Kidney (tissue), 14 donors: Measurements from ENCODE around the gene SLC24A5. TPM values are rescaled to one million over a fixed set of nuclear protein-coding genes. Genes with fewer than 3 reads are reported as not detected.

Experiments used
- DNase-seq, 5 donors: peaks; one replicate each; pipeline ENCODE4 v3.0.0-alpha.2; 2013 to 2020
- FAIRE-seq: peaks from 2 replicates; lab custom pipeline; 2012; peaks lifted over from hg19 to GRCh38; lab: Jason Lieb, UNC
- H3K27ac ChIP-seq, 2 donors: one replicate each; pipeline ENCODE4 v1.7.0; 2013; ENCODE audit warnings: low read depth in 2 of 2, low read length in 2 of 2, inconsistent platforms in 1 of 2
- H3K27me3 ChIP-seq: one replicate; pipeline ENCODE4 v1.7.1; 2013; ENCODE audit warnings: low read length, inconsistent platforms; ENCODE audit not compliant: control insufficient read depth, insufficient read depth
- H3K36me3 ChIP-seq, 3 donors: one replicate each; pipeline versions ENCODE4 v1.7.0 to v1.7.1; 2013; ENCODE audit warnings: low read length in 3 of 3, control low read depth in 1 of 3, inconsistent platforms in 1 of 3; ENCODE audit not compliant: insufficient read depth in 3 of 3, control insufficient read depth in 2 of 3
- H3K4me1 ChIP-seq, 3 donors: one replicate each; pipeline versions ENCODE4 v1.7.0 to v1.7.1; 2013; ENCODE audit warnings: low read length in 3 of 3, inconsistent platforms in 1 of 3, low read depth in 1 of 3; ENCODE audit not compliant: control insufficient read depth in 2 of 3, insufficient read depth in 2 of 3
- H3K4me3 ChIP-seq, 3 donors: one replicate each; pipeline versions ENCODE4 v1.7.0 to v1.8.1; 2013; ENCODE audit warnings: low read length in 3 of 3, control low read depth in 1 of 3, inconsistent platforms in 1 of 3
- H3K9ac ChIP-seq, 3 donors: one replicate each; pipeline versions ENCODE4 v1.7.0 to v1.7.1; 2013; ENCODE audit warnings: low read length in 3 of 3, control low read depth in 1 of 3, inconsistent platforms in 1 of 3
- H3K9me3 ChIP-seq, 3 donors: one replicate each; pipeline versions ENCODE4 v1.7.0 to v1.7.1; 2013; ENCODE audit warnings: low read length in 3 of 3, control low read depth in 1 of 3, inconsistent platforms in 1 of 3; ENCODE audit not compliant: control insufficient read depth in 2 of 3, insufficient read depth in 1 of 3
- intact Hi-C: fragments of 100-400 bp; cut with DNase I; formaldehyde crosslinking; loops from one replicate; pipeline ENCODE4 v1.11.1; 2022
- polyA plus RNA-seq: library from polyadenylated mRNA; stranded (reverse); fragments of 350-450 nt; fragmentation: Illumina TruSeq; extraction: RNeasy Lipid Tissue Mini Kit (QIAGEN cat#74804); gene quantifications from one replicate; pipeline ENCODE4 v1.2.3, GENCODE V29; 2014; ENCODE audit warnings: low read depth, low replicate concordance; ENCODE audit not compliant: insufficient read depth
- total RNA-seq: library from RNA; stranded (reverse); fragmentation: NEBNext Ultra II Directional; extraction: Animal tissue kit (Norgen Biotek cat#: 25700); gene quantifications from one replicate; pipeline ENCODE4 v1.2.1, GENCODE V29; 2021
- TF ChIP-seq, protein P1 (sequence below): IDR thresholded peaks from 3 replicates; pipeline ENCODE4 v1.5.1; 2012; ENCODE audit warnings: mild to moderate bottlenecking, moderate library complexity, borderline replicate concordance; ENCODE audit not compliant: insufficient read depth; ENCODE audit errors: extremely low read depth
- donor health status: control.
- donor health status: control.
- donor health status: control.
- donor health status: control.
- donor health status: control.
- donor health status: DM: yes; HTN: yes; CAD: no.
- donor health status: Normal renal cell carcinoma (clear cell type).

SLC24A5 gene
- total and polyA plus RNA-seq, 2 donors from 2014 or later: not detected

- H3K9ac ChIP-seq: no peak overlapping the region
- TF ChIP-seq, protein P1, sequence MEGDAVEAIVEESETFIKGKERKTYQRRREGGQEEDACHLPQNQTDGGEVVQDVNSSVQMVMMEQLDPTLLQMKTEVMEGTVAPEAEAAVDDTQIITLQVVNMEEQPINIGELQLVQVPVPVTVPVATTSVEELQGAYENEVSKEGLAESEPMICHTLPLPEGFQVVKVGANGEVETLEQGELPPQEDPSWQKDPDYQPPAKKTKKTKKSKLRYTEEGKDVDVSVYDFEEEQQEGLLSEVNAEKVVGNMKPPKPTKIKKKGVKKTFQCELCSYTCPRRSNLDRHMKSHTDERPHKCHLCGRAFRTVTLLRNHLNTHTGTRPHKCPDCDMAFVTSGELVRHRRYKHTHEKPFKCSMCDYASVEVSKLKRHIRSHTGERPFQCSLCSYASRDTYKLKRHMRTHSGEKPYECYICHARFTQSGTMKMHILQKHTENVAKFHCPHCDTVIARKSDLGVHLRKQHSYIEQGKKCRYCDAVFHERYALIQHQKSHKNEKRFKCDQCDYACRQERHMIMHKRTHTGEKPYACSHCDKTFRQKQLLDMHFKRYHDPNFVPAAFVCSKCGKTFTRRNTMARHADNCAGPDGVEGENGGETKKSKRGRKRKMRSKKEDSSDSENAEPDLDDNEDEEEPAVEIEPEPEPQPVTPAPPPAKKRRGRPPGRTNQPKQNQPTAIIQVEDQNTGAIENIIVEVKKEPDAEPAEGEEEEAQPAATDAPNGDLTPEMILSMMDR: no peak
- no peak overlapping the region for H3K4me3 ChIP-seq
- H3K4me1 ChIP-seq: peaks cover 0 to 10% (median 3%) of the 10 kb centered on the region in 3 donors
- no peaks in the 10 kb centered on the region for H3K27me3 ChIP-seq
- H3K36me3 ChIP-seq: no peaks in the 10 kb centered on the region
- no peak overlapping the region for H3K27ac ChIP-seq
- intact Hi-C loops: no loop called here
- H3K9me3 ChIP-seq: no peaks in the 10 kb centered on the region
- FAIRE-seq (no peak), DNase-seq (no peak)
Measured at GRCh38 chr15:48109212-48109611, 11.6 kb upstream of the SLC24A5 start.

- intact Hi-C loops: no loop called here
- no peak for DNase-seq
- TF ChIP-seq, protein P1: no peak
- H3K9ac ChIP-seq: no peak overlapping the region
- no peaks in the 10 kb centered on the region for H3K9me3 ChIP-seq
- no peaks in the 10 kb centered on the region for H3K27me3 ChIP-seq
- FAIRE-seq: no peak
- H3K27ac ChIP-seq: no peak overlapping the region
- H3K4me1 ChIP-seq: peaks cover 0 to 10% (median 3%) of the 10 kb centered on the region in 3 donors
- H3K4me3 ChIP-seq: no peak overlapping the region
- H3K36me3 ChIP-seq: no peaks in the 10 kb centered on the region
Measured at GRCh38 chr15:48109856-48110531, 10.8 kb upstream of the SLC24A5 start.

DNA sequence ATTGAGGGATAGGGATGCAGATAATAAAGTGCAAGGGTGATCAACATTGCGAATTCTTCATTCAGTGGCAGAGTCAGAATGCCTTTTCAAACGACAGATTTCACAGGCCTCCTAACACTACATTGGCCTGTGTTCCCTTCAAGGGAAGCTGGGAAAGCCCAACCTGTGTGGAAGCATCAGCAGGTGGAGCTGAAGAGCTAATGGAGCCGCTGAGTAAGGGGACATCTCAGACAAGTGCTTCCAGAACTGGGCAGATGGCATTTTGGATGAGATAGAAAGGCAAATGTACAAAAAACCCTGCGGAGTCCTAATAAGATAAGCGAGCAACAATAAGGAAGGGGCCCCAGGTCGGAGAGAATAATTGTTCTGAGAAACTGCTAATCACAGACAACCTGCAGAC lies 8.5 kb upstream of the SLC24A5 start:
- no peak overlapping the region for H3K9ac ChIP-seq
- FAIRE-seq: no peak
- no peak overlapping the region for H3K4me3 ChIP-seq
- intact Hi-C loops: no loop called here
- no peak overlapping the region for H3K27ac ChIP-seq
- no peaks in the 10 kb centered on the region for H3K27me3 ChIP-seq
- peaks cover 0 to 10% (median 3%) of the 10 kb centered on the region in 3 donors for H3K4me1 ChIP-seq
- H3K9me3 ChIP-seq: no peaks in the 10 kb centered on the region
- DNase-seq: peak in 4 of 5 donors; percentile 42 to 56 (median 44)
- TF ChIP-seq, protein P1: peak; percentile 48
- H3K36me3 ChIP-seq: no peaks in the 10 kb centered on the region
